ENCODE results near the gene CEP89.
"Not testable (repeated sequence)": the region's sequence is repeated elsewhere in the genome, so short reads cannot be mapped to it uniquely, and the experiment has no call there.

Gene CEP89

DNA sequence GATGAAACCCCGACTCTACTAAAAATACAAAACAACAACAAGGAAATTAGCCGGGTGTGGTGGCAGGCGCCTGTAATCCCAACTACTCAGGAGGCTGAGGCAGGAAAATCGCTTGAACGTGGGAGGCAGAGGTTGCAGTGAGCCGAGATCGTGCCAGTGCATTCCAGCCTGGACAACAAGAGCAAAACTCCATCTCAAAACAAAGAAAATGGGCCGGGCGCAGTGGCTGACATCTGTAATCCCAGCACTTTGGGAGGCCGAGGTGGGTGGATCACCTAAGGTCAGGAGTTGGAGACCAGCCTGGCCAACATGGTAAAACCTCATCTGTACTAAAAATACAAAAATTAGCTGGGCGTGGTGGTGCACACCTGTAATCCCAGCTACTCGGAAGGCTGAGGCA lies 139.7 kb downstream of the CEP89 start:
- DNase-seq, result not testable (repeated sequence)

DNA sequence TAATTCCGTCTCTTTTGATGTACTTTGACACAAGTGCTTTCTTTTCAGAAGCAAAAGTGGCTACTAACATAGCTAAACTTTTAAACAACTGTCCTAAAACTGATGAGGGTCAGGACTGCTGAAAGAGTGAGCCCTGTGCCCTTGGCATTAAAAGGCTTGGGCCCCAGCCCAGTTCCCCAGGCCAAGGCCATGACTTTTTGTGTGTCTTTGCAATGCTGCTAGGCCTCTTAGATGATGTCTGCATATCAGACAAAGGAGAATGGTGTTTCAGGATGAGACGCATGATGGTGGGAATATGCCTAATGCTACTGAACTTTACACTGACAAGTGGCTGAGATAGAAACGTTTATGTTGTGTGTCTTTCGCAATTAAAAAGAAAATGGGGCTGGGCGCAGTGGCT lies 140.1 kb downstream of the CEP89 start:
- no peak for DNase-seq

DNA sequence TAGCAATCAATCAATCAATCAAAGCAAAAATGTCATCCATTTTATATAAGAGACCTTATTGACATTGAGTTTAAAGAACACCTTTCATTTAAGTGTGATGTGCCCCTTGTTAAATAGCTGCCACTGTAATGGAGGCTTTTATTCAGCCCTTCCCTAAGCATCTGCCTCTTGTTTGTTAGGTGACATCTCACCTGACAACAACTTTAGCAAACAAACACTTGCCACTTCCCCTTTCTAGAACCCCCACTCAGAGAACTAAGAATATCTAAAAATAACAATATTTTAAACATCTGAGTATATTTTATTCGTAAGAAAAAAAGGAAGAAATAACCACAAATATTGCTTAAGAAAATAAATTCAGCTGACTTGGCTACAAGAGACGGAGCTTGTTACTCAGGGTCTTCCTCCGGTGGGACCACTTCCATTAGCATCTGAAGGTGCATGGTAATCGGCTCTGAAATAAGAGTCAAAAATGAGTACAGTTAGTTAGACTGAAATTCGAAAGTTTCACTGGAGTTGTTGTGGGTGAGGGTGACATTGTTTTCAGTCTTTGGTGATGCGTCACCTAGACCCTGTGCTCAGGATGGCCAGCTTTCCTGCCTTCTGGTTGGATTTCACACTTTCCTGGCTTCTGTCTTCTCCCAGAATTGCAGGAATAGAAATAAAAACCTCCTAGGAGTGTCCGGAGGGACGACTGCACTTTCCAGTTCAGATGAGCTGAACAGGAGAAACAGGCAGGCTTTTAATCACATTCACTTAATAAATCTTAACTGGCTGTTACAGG lies 141.3 kb downstream of the CEP89 start:
- no peak for DNase-seq

DNA sequence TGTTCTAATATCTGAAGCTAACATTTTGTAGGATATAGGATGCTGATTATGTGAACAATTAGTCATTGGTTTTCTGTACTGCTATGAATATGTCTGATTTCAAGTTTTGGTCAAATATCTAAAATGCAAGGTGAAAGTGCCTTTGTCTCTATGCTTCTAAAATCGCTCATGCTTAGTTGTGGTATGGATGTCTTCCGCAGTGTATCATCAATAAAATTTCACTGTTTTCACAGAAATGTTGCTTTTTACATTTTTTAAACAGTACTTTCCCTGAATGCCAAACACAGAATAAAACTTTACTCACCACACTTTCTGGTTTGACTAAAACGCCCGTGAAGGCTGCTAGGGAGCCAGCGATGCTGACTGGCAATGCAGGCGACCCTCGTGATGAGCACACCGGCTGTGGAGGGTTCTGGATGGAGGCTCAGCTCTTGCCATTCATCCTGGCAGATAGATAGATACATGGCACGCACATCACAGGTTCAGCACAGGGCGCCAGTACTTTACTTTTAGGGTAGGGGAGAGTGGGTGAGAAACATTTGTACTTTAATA lies 142.3 kb downstream of the CEP89 start:
- no peak for DNase-seq

DNA sequence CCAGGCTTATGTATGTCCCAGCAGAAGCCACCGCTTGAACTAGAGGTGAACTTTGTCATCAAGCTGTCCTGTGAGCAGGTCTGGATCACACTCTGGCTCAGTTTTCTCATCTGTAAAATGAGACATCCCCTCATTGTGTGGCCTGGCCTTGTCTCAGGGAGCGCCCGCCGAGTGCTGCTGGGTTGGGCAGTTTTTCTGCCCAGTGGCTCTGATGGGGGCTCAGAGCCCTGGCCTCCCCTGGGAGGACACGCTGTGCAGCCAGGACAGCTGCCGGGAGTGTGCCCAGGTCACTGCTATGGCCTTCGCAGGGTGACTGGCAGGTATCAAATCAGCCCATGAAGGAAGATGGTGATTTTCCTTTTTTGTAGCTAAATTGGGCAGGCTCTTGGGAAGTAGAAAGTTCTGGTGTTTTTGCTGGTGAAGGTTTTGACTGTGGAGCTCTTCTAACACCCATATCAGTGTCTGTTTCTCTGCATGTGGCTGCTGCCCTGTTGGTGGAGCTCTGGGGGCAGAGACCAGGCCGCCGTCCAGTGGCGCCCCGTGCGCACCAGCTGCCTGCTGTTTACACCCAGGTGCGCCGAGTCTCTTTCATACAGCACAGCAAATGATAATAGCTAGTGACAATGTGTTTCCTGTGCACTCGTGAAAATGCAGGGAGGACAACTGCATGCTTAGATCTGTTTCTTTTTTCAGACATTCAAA lies 143.0 kb downstream of the CEP89 start:
- no peak for DNase-seq

DNA sequence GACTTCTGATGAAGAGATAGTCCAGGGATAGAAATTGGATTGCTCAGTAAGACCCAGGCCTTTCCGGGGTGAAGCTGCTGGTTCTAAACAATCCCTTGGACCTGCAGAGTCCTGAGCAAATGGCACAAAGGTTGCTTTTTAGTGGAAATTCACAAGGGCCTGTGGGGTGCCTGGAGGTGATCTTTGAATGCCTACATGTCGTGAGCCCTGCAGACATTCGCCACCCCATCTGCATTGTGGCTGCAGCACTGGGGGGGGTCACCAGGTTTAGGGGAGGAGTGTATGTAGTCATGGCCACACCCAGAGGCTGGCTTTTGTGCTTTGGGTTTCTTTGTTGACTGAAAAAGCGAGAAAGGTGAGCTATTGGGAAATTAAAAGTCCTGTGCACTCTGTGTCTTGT lies 143.6 kb downstream of the CEP89 start:
- no peak for DNase-seq

Measured in C1 segment of cervical spinal cord (tissue), 14 donors.